Suppressor macrophage (primary cell): ENCODE results near the gene S1PR3.

Experiments used
- DNase-seq, 4 experiments: peaks; one replicate each; pipeline ENCODE4 v3.0.0-alpha.2; 2020 to 2022

Gene S1PR3

GRCh38 chr9:89039104-89039465, 47.8 kb downstream of the S1PR3 start:
- no peak for DNase-seq

DNA sequence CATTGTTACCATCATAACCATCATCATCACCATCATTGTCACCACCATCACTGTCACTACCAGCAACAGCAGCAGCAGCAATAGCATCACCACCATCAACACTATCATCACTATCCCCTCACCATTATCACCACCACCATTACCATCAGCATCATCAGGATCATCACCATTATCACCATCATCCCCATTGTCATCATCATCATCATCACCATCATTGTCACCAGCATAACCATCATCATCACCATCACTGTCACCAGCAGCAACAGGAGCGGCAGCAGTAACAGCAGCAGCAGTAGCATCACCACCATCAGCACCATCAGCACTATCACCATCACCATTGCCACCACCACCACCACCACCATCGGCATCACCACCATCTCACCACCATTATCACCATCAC, 48.4 kb downstream of the S1PR3 start:
- DNase-seq = no peak

GRCh38 chr9:89042984-89043383, 51.7 kb downstream of the S1PR3 start:
- no peak for DNase-seq

GRCh38 chr9:89044104-89044503, 52.8 kb downstream of the S1PR3 start:
- DNase-seq = no peak

DNA sequence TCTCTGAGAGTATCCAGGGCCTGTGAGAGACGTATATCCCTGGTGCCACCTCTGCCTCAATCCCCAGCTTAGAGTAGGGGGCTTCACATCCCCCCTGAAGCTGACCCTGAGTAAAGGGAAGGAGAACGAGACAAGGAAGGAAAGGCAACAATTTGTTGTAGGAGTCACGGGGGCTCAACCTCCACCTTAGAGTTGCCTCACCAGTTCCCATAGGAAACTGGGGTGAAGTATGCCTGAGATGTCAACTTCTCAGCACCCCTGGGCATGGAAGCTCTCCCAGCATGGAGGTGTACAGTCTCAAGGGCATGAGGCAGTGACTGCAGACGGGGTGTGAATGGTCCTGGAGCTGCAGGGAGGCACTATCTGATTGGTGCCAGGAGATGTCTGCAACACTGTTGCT, 53.6 kb downstream of the S1PR3 start:
- DNase-seq = no peak

GRCh38 chr9:89046832-89047231, 55.6 kb downstream of the S1PR3 start:
- DNase-seq = no peak

- DNase-seq = no peak
Measured at GRCh38 chr9:89047667-89048066, 56.4 kb downstream of the S1PR3 start.

DNA sequence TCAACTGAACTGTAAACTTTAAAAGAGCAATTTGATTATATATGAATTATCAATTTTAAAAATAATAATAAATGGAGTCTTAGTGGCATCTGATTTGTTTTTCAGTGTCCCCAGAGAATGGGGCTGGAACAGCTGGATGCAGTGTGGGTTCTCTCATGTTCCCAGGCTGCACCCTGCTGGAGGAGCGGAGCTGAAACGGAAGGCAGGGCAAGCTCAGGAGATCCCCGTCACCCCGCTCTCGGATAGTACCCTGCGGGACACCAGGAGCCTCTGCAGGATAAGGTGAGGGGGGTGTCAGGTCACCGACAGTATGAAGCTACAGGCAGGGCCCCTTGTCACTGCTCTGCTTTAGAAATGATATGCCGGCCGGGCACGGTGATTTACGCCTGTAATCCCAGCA, 57.3 kb downstream of the S1PR3 start:
- no peak for DNase-seq

DNA sequence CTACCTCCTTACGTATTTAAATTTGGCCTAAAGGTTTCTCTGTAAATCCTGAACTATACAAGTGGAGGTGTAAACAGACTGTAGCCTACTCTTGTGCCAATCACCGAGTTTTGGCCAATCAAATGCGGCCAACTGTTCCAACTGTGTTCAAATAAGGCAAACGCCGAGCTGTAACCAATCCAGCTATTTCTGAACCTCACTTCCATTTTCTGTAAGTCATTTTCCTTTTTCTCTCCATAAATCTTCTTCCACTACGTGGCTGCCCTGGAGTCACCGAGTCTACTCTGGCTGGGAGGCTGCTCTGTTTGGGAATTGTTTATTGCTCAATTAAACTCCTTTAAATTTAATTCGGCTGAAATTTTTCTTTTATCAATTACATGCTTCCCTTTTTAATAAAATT, 58.4 kb downstream of the S1PR3 start:
- no peak for DNase-seq

DNA sequence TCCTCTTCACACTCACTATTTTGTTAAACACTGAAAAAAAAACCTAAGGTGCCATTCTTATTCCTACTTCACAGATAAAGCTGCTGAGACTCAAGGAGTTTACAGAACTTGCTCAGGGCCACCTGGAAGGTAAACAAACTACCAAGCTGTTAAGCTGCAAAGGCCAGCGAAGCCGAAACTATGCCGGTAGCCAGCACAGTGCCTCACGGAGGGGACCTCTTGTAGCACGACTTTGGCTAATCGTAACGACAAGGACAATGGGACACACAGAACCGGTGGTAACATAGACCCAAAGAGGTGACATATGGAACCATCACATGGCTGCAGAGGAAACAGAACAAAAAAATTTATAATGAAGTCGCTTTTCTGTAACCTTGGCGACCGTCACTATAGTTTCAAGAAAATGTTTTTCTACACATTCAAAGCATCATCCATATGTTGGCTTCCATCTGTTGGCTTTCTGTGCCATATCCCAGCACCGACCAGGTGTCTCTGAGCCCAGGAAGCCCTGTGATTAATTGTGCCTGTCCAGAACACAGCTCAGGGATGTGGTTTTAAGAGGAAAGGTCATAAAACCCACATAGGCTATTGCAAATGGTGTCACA, 60.3 kb downstream of the S1PR3 start:
- DNase-seq = no peak

DNA sequence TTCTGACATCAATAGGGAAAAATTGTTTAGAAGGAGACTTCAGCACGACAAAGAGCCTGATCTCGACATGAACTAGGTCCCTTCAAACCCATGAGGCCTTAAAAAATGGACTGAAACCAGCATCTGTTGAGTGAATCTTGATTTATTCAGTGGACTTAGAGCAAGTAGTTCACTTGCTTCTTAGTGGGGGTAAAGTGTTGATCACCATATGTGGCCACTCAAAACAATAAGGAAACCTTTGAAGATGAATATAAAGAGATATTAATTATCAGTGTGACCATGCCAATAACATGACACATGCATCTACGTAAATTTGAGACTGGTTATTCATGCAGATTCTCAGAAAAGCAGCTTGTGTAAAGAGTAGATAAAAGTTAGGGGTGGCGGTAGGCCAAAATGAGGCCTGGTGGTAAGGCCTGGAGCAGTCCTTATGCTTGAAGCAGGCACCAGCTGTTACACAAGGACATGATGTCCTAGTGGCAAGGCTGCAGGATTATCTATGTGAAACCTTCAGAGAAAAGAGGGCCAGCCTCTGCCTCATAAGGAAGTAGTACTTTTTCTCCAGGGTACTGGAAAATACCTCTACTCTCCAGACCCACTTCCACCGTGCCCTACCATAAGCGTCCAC, 61.3 kb downstream of the S1PR3 start:
- DNase-seq = no peak

DNA sequence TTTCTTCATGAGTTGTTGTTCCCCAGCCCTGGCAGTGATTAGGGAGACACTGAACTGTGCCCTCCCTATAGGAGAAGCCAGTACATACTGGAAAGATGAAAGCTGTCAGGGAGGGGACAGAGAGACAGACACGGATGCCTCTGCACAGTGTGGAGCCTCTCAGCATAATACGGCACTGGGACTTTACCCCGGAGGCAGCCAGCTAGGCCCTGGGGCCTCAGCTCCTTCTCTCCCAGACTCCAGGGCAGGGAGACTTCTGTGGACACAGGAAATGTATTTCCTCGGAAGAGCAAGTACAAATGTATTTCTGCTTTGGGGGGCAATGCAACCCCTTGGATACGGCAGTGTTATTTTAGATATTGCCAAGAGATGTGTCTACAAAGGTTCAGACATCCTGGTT, 62.0 kb downstream of the S1PR3 start:
- DNase-seq = no peak
